Gastroesophageal sphincter (tissue), 3 donors: ENCODE results near the gene NLK.

Source experiments
- EP300 ChIP-seq: sonication (generic); formaldehyde crosslinking; IDR thresholded peaks from one replicate; pipeline ENCODE4 v1.6.1; 2017; ENCODE audit warnings: antibody characterized with exemption, mild to moderate bottlenecking
- POLR2AphosphoS5 ChIP-seq: sonication (generic); formaldehyde crosslinking; IDR thresholded peaks from one replicate; pipeline ENCODE4 v1.6.1; 2017; ENCODE audit warnings: antibody characterized with exemption
- TF ChIP-seq, protein P1 (sequence below), 4 experiments: fragments of 200-600 bp in 2 of 4; fragments of 450-650 bp in 2 of 4; sonication (generic) in 1 of 4; IDR thresholded peaks; one replicate each; pipeline ENCODE4 v1.5.1; 2017 to 2019; ENCODE audit warnings: antibody characterized with exemption in 4 of 4, mild to moderate bottlenecking in 2 of 4, moderate library complexity in 2 of 4

DNA sequence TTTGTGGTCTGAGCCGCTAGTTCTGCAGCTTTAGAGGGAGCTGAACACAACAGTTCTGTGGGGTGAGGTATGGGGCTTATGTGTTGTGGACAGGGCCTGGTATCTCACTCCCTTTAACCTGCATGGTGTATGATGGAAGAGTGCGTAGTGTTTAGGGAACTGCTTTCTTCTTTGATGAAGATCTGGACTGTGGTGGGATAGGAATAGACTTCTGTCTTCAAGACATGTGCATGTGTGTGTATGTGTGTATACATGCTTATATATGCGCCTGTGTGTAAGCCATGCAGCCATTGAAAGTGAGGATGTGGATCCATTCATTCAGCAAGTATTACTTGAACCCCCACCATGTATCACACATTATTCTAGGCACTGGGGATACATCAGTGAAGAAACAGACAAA, 161.8 kb downstream of the NLK start:
- TF ChIP-seq, protein P1, sequence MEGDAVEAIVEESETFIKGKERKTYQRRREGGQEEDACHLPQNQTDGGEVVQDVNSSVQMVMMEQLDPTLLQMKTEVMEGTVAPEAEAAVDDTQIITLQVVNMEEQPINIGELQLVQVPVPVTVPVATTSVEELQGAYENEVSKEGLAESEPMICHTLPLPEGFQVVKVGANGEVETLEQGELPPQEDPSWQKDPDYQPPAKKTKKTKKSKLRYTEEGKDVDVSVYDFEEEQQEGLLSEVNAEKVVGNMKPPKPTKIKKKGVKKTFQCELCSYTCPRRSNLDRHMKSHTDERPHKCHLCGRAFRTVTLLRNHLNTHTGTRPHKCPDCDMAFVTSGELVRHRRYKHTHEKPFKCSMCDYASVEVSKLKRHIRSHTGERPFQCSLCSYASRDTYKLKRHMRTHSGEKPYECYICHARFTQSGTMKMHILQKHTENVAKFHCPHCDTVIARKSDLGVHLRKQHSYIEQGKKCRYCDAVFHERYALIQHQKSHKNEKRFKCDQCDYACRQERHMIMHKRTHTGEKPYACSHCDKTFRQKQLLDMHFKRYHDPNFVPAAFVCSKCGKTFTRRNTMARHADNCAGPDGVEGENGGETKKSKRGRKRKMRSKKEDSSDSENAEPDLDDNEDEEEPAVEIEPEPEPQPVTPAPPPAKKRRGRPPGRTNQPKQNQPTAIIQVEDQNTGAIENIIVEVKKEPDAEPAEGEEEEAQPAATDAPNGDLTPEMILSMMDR (IDR thresholded peaks at IDR 0.05) = no peak
- TF ChIP-seq POLR2AphosphoS5 = no peak
- no peak for TF ChIP-seq EP300
